Stimulated activated effector memory CD8-positive, alpha-beta T cell treated with anti-CD3 and anti-CD28 coated beads, Interleukin-12 subunit alpha, Interleukin-12 subunit beta, amount 100 ng/mL, for 72 hours (primary cell): ENCODE results near the gene CISTR.

ENCODE experiments used
- ATAC-seq: fragments of 150-1000 bp; cut with Tn5 transposase; 2 replicates; pipeline ENCODE4 v1.10.0; 2021
- DNase-seq, 2 donors: peaks; one replicate each; pipeline ENCODE4 v3.0.0; 2021 to 2022; ENCODE audit warnings: low spot score in 2 of 2
- H3K27ac Mint-ChIP-seq: one replicate; pipeline ENCODE4 v1.8.0; 2022; ENCODE audit warnings: mild to moderate bottlenecking, mixed read lengths
- H3K36me3 Mint-ChIP-seq: one replicate; pipeline ENCODE4 v1.8.0; 2022; ENCODE audit warnings: mild to moderate bottlenecking, mixed read lengths
- H3K4me1 Mint-ChIP-seq: one replicate; pipeline ENCODE4 v1.8.0; 2022; ENCODE audit warnings: mixed read lengths
- H3K4me3 Mint-ChIP-seq: one replicate; pipeline ENCODE4 v1.8.0; 2022; ENCODE audit warnings: mild to moderate bottlenecking, mixed read lengths
- H3K9me3 Mint-ChIP-seq: one replicate; pipeline ENCODE4 v1.8.0; 2022; ENCODE audit warnings: mixed read lengths

Gene CISTR

GRCh38 chr12:53698948-53699677, 52.7 kb downstream of the CISTR start:
- no peak overlapping the region for H3K4me3 Mint-ChIP-seq
- no peaks in the 10 kb centered on the region for H3K36me3 Mint-ChIP-seq
- no peak for DNase-seq
- H3K27ac Mint-ChIP-seq, result no peak overlapping the region
- no peak for ATAC-seq
- no peaks in the 10 kb centered on the region for H3K9me3 Mint-ChIP-seq
- peaks cover 34% of the 10 kb centered on the region for H3K4me1 Mint-ChIP-seq

- ATAC-seq, result no peak
- H3K4me1 Mint-ChIP-seq, result peaks cover 33% of the 10 kb centered on the region
- H3K9me3 Mint-ChIP-seq, result no peaks in the 10 kb centered on the region
- no peak for DNase-seq
- H3K4me3 Mint-ChIP-seq, result peak overlapping the region; percentile 30
- no peak overlapping the region for H3K27ac Mint-ChIP-seq
- H3K36me3 Mint-ChIP-seq, result no peaks in the 10 kb centered on the region
Measured at GRCh38 chr12:53696655-53697331, 55.0 kb downstream of the CISTR start.
